Gastroesophageal sphincter (tissue), 3 donors: ENCODE measurements around the gene LENG8.

Source experiments
- EP300 ChIP-seq: sonication (generic); formaldehyde crosslinking; IDR thresholded peaks from one replicate; pipeline ENCODE4 v1.6.1; 2017; ENCODE audit warnings: antibody characterized with exemption, mild to moderate bottlenecking
- POLR2A ChIP-seq, 2 donors: fragments of 450-650 bp; IDR thresholded peaks; one replicate each; pipeline ENCODE4 v1.6.1; 2017; ENCODE audit warnings: antibody characterized with exemption in 2 of 2, mild to moderate bottlenecking in 2 of 2, moderate library complexity in 1 of 2
- POLR2AphosphoS5 ChIP-seq: sonication (generic); formaldehyde crosslinking; IDR thresholded peaks from one replicate; pipeline ENCODE4 v1.6.1; 2017; ENCODE audit warnings: antibody characterized with exemption
- TF ChIP-seq, protein P1 (sequence below), 4 experiments: fragments of 200-600 bp in 2 of 4; fragments of 450-650 bp in 2 of 4; sonication (generic) in 1 of 4; IDR thresholded peaks; one replicate each; pipeline ENCODE4 v1.5.1; 2017 to 2019; ENCODE audit warnings: antibody characterized with exemption in 4 of 4, mild to moderate bottlenecking in 2 of 4, moderate library complexity in 2 of 4

DNA sequence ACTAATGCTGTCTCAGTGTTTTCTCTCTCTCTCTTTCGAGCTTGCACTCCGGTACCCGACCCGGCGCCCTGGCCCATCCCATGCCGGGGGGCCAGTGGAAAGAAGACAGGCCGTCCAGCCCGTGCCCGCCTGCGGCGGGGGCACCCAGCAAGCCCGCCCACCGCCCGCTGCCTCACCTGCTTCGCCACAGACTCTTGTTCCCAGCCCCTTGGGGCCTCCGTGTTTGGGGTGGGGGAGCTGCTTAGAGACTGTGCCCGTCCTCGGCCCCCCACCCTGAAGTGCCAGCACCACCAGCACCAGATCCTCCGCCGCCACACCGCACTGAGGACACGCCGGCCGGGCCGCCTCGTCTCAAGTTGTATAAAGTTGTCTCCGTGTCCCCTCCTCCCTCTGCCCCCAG lies 12.2 kb downstream of the LENG8 start:
- TF ChIP-seq, protein P1, sequence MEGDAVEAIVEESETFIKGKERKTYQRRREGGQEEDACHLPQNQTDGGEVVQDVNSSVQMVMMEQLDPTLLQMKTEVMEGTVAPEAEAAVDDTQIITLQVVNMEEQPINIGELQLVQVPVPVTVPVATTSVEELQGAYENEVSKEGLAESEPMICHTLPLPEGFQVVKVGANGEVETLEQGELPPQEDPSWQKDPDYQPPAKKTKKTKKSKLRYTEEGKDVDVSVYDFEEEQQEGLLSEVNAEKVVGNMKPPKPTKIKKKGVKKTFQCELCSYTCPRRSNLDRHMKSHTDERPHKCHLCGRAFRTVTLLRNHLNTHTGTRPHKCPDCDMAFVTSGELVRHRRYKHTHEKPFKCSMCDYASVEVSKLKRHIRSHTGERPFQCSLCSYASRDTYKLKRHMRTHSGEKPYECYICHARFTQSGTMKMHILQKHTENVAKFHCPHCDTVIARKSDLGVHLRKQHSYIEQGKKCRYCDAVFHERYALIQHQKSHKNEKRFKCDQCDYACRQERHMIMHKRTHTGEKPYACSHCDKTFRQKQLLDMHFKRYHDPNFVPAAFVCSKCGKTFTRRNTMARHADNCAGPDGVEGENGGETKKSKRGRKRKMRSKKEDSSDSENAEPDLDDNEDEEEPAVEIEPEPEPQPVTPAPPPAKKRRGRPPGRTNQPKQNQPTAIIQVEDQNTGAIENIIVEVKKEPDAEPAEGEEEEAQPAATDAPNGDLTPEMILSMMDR (IDR thresholded peaks at IDR 0.05) = no peak
- TF ChIP-seq POLR2A (IDR thresholded peaks at IDR 0.05) (no peak), POLR2AphosphoS5 (no peak), EP300 (no peak)
